CD4-positive, alpha-beta memory T cell (primary cell): ENCODE results near the gene TRMT6. TPM values are rescaled to one million over a fixed set of nuclear protein-coding genes. Genes with fewer than 3 reads are reported as not detected.

Source experiments
- CTCF ChIA-PET: fragments of 350-600 bp; sonication (Branson Sonifier 250); formaldehyde crosslinking; loops from one replicate; lab custom pipeline; 2021; ENCODE audit warnings: inconsistent platforms; ENCODE audit not compliant: partially characterized antibody; lab: Charles Lee
- POLR2A ChIA-PET: fragments of 350-600 bp; sonication (Branson Sonifier 250); formaldehyde crosslinking; loops from one replicate; lab custom pipeline; 2021; ENCODE audit not compliant: partially characterized antibody; lab: Charles Lee
- DNase-seq, 5 donors: peaks; one replicate each; pipeline versions ENCODE4 v3.0.0 to v3.0.0-alpha.2; 2020 to 2022; ENCODE audit warnings: mixed read lengths in 1 of 5
- H3K27ac ChIP-seq: one replicate; pipeline ENCODE4 v1.7.0; 2013; ENCODE audit warnings: low read depth, low read length
- H3K27me3 ChIP-seq: 2 replicates; pipeline ENCODE4 v1.7.0; 2013; ENCODE audit warnings: mild to moderate bottlenecking, low read length, moderate library complexity; ENCODE audit not compliant: insufficient read depth
- H3K36me3 ChIP-seq: 2 replicates; pipeline ENCODE4 v1.7.0; 2013; ENCODE audit warnings: mild to moderate bottlenecking, low read length, moderate library complexity; ENCODE audit not compliant: insufficient read depth
- H3K4me1 ChIP-seq: 2 replicates; pipeline ENCODE4 v1.7.0; 2013; ENCODE audit warnings: mild to moderate bottlenecking, low read length, moderate library complexity; ENCODE audit not compliant: insufficient read depth
- H3K4me3 ChIP-seq, 2 donors: one replicate each; pipeline ENCODE4 v1.7.0; 2013; ENCODE audit warnings: low read length in 2 of 2, mild to moderate bottlenecking in 1 of 2
- H3K9me3 ChIP-seq, 2 donors: one replicate each; pipeline ENCODE4 v1.7.0; 2013; ENCODE audit warnings: low read length in 2 of 2, control low read depth in 1 of 2; ENCODE audit not compliant: control insufficient read depth in 1 of 2
- H3K27ac Mint-ChIP-seq, 7 donors: one replicate each; pipeline ENCODE4 v1.8.0; 2020 to 2021; ENCODE audit warnings: mixed read lengths in 7 of 7, mild to moderate bottlenecking in 6 of 7, inconsistent platforms in 3 of 7, moderate library complexity in 3 of 7
- H3K27me3 Mint-ChIP-seq, 2 donors: one replicate each; pipeline ENCODE4 v1.8.0; 2020 to 2021; ENCODE audit warnings: mixed read lengths in 2 of 2
- H3K36me3 Mint-ChIP-seq, 2 donors: one replicate each; pipeline ENCODE4 v1.8.0; 2020 to 2021; ENCODE audit warnings: mixed read lengths in 2 of 2, inconsistent platforms in 1 of 2, mild to moderate bottlenecking in 1 of 2
- H3K4me1 Mint-ChIP-seq, 4 donors: one replicate each; pipeline ENCODE4 v1.8.0; 2020 to 2021; ENCODE audit warnings: mixed read lengths in 4 of 4, mild to moderate bottlenecking in 1 of 4
- H3K4me3 Mint-ChIP-seq, 8 donors: one replicate each; pipeline ENCODE4 v1.8.0; 2020 to 2021; ENCODE audit warnings: mixed read lengths in 8 of 8, mild to moderate bottlenecking in 7 of 8, moderate library complexity in 6 of 8, inconsistent platforms in 3 of 8
- H3K9me3 Mint-ChIP-seq, 8 donors: one replicate each; pipeline ENCODE4 v1.8.0; 2020 to 2021; ENCODE audit warnings: mixed read lengths in 8 of 8, mild to moderate bottlenecking in 5 of 8, inconsistent platforms in 3 of 8, moderate library complexity in 1 of 8
- intact Hi-C: fragments of 100-400 bp; cut with micrococcal nuclease; formaldehyde crosslinking; loops from one replicate; pipeline ENCODE4 v1.15.1; 2023
- polyA plus RNA-seq, 2 donors: library from polyadenylated mRNA; unstranded; fragments of 300-500 nt; fragmentation: Illumina TruSeq; gene quantifications; one replicate each; pipeline ENCODE4 v1.2.3, GENCODE V29; 2021
- total RNA-seq, 2 experiments: library from RNA; stranded (reverse); gene quantifications; one replicate each; pipeline ENCODE4 v1.2.3, GENCODE V29; 2021

The TRMT6 gene
- total and polyA plus RNA-seq, 4 experiments from 2014 or later: 13.4 to 21.0 (median 18.1) TPM

- peak in 1 of 5 donors; percentile 23 for DNase-seq
- H3K4me1 Mint-ChIP-seq: peaks cover 0 to 3% (median 0%) of the 10 kb centered on the region in 4 donors
- POLR2A ChIA-PET: no interaction called here
- no peaks in the 10 kb centered on the region for H3K9me3 ChIP-seq
- H3K27me3 Mint-ChIP-seq: peaks cover 0 to 2% of the 10 kb centered on the region in 2 donors
- H3K27ac Mint-ChIP-seq: peak overlapping the region in 1 of 7 donors; percentile 74
- intact Hi-C loops: loop anchor here (1.0 kb wide), 3 partner anchors 146 to 405 kb away; no protein-coding TSS in a partner anchor
- peaks cover 9 to 18% of the 10 kb centered on the region in 2 donors for H3K36me3 Mint-ChIP-seq
- no peak overlapping the region for H3K4me3 Mint-ChIP-seq
- H3K9me3 Mint-ChIP-seq: no peaks in the 10 kb centered on the region
- H3K27ac ChIP-seq: no peak overlapping the region
- H3K4me1 ChIP-seq: no peaks in the 10 kb centered on the region
- no peaks in the 10 kb centered on the region for H3K27me3 ChIP-seq
- no peak overlapping the region for H3K4me3 ChIP-seq
- no peaks in the 10 kb centered on the region for H3K36me3 ChIP-seq
- CTCF ChIA-PET: interaction anchor here (0.6 to 1.2 kb wide), 2 partner anchors 326 to 406 kb away, joined by 3 read pairs; no protein-coding TSS in a partner anchor
These were observed 16.4 kb downstream of the TRMT6 start for GRCh38 chr20:5933802-5934436.

GRCh38 chr20:5932796-5933195 is 17.5 kb downstream of the TRMT6 start:
- peaks cover 0 to 3% (median 0%) of the 10 kb centered on the region in 4 donors for H3K4me1 Mint-ChIP-seq
- POLR2A ChIA-PET: no interaction called here
- no peak overlapping the region for H3K4me3 Mint-ChIP-seq
- H3K27ac Mint-ChIP-seq: peak overlapping the region in 1 of 7 donors; percentile 19
- Histone ChIP-seq H3K4me1 (no peaks in the 10 kb centered on the region), H3K27ac (no peak overlapping the region), H3K4me3 (no peak overlapping the region), H3K27me3 (no peaks in the 10 kb centered on the region), H3K9me3 (no peaks in the 10 kb centered on the region), H3K36me3 (no peaks in the 10 kb centered on the region)
- CTCF ChIA-PET: interaction anchor here (1.2 to 1.5 kb wide), 2 partner anchors 403 to 404 kb away, joined by 3 to 4 read pairs; no protein-coding TSS in a partner anchor
- no peaks in the 10 kb centered on the region for H3K9me3 Mint-ChIP-seq
- intact Hi-C loops: no loop called here
- H3K27me3 Mint-ChIP-seq: peaks cover 0 to 2% of the 10 kb centered on the region in 2 donors
- peaks cover 1 to 7% of the 10 kb centered on the region in 2 donors for H3K36me3 Mint-ChIP-seq
- no peak for DNase-seq

- H3K36me3 ChIP-seq: no peaks in the 10 kb centered on the region
- no peak overlapping the region for H3K4me3 ChIP-seq
- Mint-ChIP-seq H3K9me3 (no peaks in the 10 kb centered on the region), H3K36me3 (peaks cover 0 to 2% of the 10 kb centered on the region in 2 donors), H3K27me3 (peaks cover 0 to 2% of the 10 kb centered on the region in 2 donors), H3K27ac (no peak overlapping the region), H3K4me1 (peaks cover 0 to 3% (median 0%) of the 10 kb centered on the region in 4 donors), H3K4me3 (no peak overlapping the region)
- ChIA-PET POLR2A (no interaction called here), CTCF (interaction anchor here (1.5 kb wide), 1 partner anchor 402 kb away, joined by 4 read pairs; no protein-coding TSS in a partner anchor)
- H3K4me1 ChIP-seq: no peaks in the 10 kb centered on the region
- H3K27me3 ChIP-seq: no peaks in the 10 kb centered on the region
- H3K27ac ChIP-seq: no peak overlapping the region
- intact Hi-C loops: no loop called here
- no peaks in the 10 kb centered on the region for H3K9me3 ChIP-seq
- no peak for DNase-seq
These were observed 18.9 kb downstream of the TRMT6 start for GRCh38 chr20:5931411-5931810.

- no peak for DNase-seq
- H3K27ac ChIP-seq: no peak overlapping the region
- no peaks in the 10 kb centered on the region for H3K27me3 ChIP-seq
- Mint-ChIP-seq H3K36me3 (no peaks in the 10 kb centered on the region), H3K27me3 (peaks cover 1 to 2% of the 10 kb centered on the region in 2 donors), H3K4me3 (no peak overlapping the region), H3K27ac (no peak overlapping the region), H3K9me3 (no peaks in the 10 kb centered on the region), H3K4me1 (peaks cover 0 to 3% (median 0%) of the 10 kb centered on the region in 4 donors)
- H3K36me3 ChIP-seq: no peaks in the 10 kb centered on the region
- ChIA-PET POLR2A (no interaction called here), CTCF (interaction anchor here (1.3 to 1.8 kb wide), 2 partner anchors 399 to 401 kb away, joined by 4 read pairs; no protein-coding TSS in a partner anchor)
- H3K4me1 ChIP-seq: no peaks in the 10 kb centered on the region
- H3K4me3 ChIP-seq: no peak overlapping the region
- intact Hi-C loops: no loop called here
- no peaks in the 10 kb centered on the region for H3K9me3 ChIP-seq
These were observed 21.3 kb downstream of the TRMT6 start for GRCh38 chr20:5928836-5929715.

GRCh38 chr20:5927749-5928462 is 22.4 kb downstream of the TRMT6 start:
- H3K4me1 Mint-ChIP-seq: no peaks in the 10 kb centered on the region
- Histone ChIP-seq H3K27ac (no peak overlapping the region), H3K4me1 (no peaks in the 10 kb centered on the region), H3K27me3 (no peaks in the 10 kb centered on the region), H3K9me3 (no peaks in the 10 kb centered on the region), H3K36me3 (no peaks in the 10 kb centered on the region), H3K4me3 (no peak overlapping the region)
- H3K9me3 Mint-ChIP-seq: no peaks in the 10 kb centered on the region
- ChIA-PET CTCF (interaction anchor here (1.3 to 1.8 kb wide), 2 partner anchors 398 to 399 kb away, joined by 4 read pairs; no protein-coding TSS in a partner anchor), POLR2A (no interaction called here)
- DNase-seq: no peak
- H3K27ac Mint-ChIP-seq: no peak overlapping the region
- intact Hi-C loops: no loop called here
- peaks cover 1 to 2% of the 10 kb centered on the region in 2 donors for H3K27me3 Mint-ChIP-seq
- H3K4me3 Mint-ChIP-seq: no peak overlapping the region
- H3K36me3 Mint-ChIP-seq: no peaks in the 10 kb centered on the region

GRCh38 chr20:5925551-5925950 is 24.8 kb downstream of the TRMT6 start:
- H3K9me3 ChIP-seq: no peaks in the 10 kb centered on the region
- H3K36me3 Mint-ChIP-seq: no peaks in the 10 kb centered on the region
- H3K27me3 Mint-ChIP-seq: peaks cover 3 to 4% of the 10 kb centered on the region in 2 donors
- POLR2A ChIA-PET: no interaction called here
- no peak overlapping the region for H3K4me3 ChIP-seq
- no peak overlapping the region for H3K27ac Mint-ChIP-seq
- H3K4me1 ChIP-seq: no peaks in the 10 kb centered on the region
- no peaks in the 10 kb centered on the region for H3K9me3 Mint-ChIP-seq
- no peak overlapping the region for H3K27ac ChIP-seq
- CTCF ChIA-PET: no interaction called here
- H3K36me3 ChIP-seq: no peaks in the 10 kb centered on the region
- H3K4me1 Mint-ChIP-seq: no peaks in the 10 kb centered on the region
- DNase-seq: no peak
- intact Hi-C loops: no loop called here
- no peak overlapping the region for H3K4me3 Mint-ChIP-seq
- H3K27me3 ChIP-seq: no peaks in the 10 kb centered on the region
